IMR-90 (cell line): ENCODE measurements around the gene CARD14. TPM values are rescaled to one million over a fixed set of nuclear protein-coding genes. Genes with fewer than 3 reads are reported as not detected.

ENCODE experiments used
- ATAC-seq: fragments of 200-7000 bp; cut with Tn5 transposase; 2 replicates; pipeline ENCODE4 v1.9.1; 2020; ENCODE audit warnings: low read depth, mild to moderate bottlenecking, moderate library complexity
- BruUV-seq: library from RNA; stranded (reverse); fragments of 400-500 nt; replicated peaks from 2 replicates; lab custom pipeline; 2021; lab: Mats Ljungman, UMichigan
- CTCF ChIA-PET: fragments of 300-600 bp; formaldehyde crosslinking; extraction: SDS; loops from one replicate; lab custom pipeline; 2021; ENCODE audit warnings: antibody characterized with exemption; lab: Yijun Ruan, JAX
- POLR2A ChIA-PET: fragments of 300-600 bp; sonication (Branson Sonifier 250); formaldehyde crosslinking; loops from one replicate; lab custom pipeline; 2022; ENCODE audit warnings: antibody characterized with exemption; ENCODE audit not compliant: unreplicated experiment; lab: Charles Lee
- DNase-seq: peaks from one replicate; pipeline ENCODE4 v3.0.0; 2013
- H2AFZ ChIP-seq: replicated peaks from 2 replicates; pipeline ENCODE3; 2013; ENCODE audit warnings: low read length, mild to moderate bottlenecking; ENCODE audit not compliant: poor library complexity
- H2AK5ac ChIP-seq: 2 replicates; pipeline ENCODE4 v1.6.1; 2013; ENCODE audit warnings: low read depth, low read length, inconsistent platforms
- H2AK9ac ChIP-seq: replicated peaks from 2 replicates; pipeline ENCODE3; 2013; ENCODE audit warnings: mild to moderate bottlenecking, low read depth, low read length, moderate library complexity; ENCODE audit not compliant: poor library complexity
- H2BK120ac ChIP-seq: 2 replicates; pipeline ENCODE4 v1.6.1; 2013; ENCODE audit warnings: low read depth, low read length, inconsistent platforms
- H2BK15ac ChIP-seq: 3 replicates; pipeline ENCODE4 v1.6.1; 2013; ENCODE audit warnings: low read depth, low read length, inconsistent platforms
- H2BK20ac ChIP-seq: 2 replicates; pipeline ENCODE4 v1.6.1; 2013; ENCODE audit warnings: low read depth, mild to moderate bottlenecking, inconsistent platforms, low read length, moderate library complexity
- H2BK5ac ChIP-seq: 2 replicates; pipeline ENCODE4 v1.6.1; 2013; ENCODE audit warnings: mild to moderate bottlenecking, low read depth, low read length, inconsistent platforms; ENCODE audit not compliant: poor library complexity, severe bottlenecking
- H3K14ac ChIP-seq: replicated peaks from 2 replicates; pipeline ENCODE4 v1.6.1; 2013; ENCODE audit warnings: low read depth, low read length, inconsistent platforms
- H3K18ac ChIP-seq: 2 replicates; pipeline ENCODE4 v1.6.1; 2013; ENCODE audit warnings: low read depth, low read length, control low read depth
- H3K23ac ChIP-seq: 2 replicates; pipeline ENCODE4 v1.6.1; 2013; ENCODE audit warnings: low read depth, low read length, inconsistent platforms
- H3K27ac ChIP-seq: 2 replicates; pipeline ENCODE4 v1.5.1; 2013; ENCODE audit warnings: mild to moderate bottlenecking, control low read depth, low read length; ENCODE audit not compliant: insufficient read depth
- H3K27me3 ChIP-seq: 2 replicates; pipeline ENCODE4 v1.6.1; 2013; ENCODE audit warnings: low read length; ENCODE audit not compliant: control insufficient read depth, insufficient read depth
- H3K36me3 ChIP-seq: 2 replicates; pipeline ENCODE4 v1.6.1; 2013; ENCODE audit warnings: low read length, mixed read lengths; ENCODE audit not compliant: control insufficient read depth, insufficient read depth
- H3K4ac ChIP-seq: 2 replicates; pipeline ENCODE4 v1.6.1; 2013; ENCODE audit warnings: low read depth, low read length, inconsistent platforms
- H3K4me1 ChIP-seq: 2 replicates; pipeline ENCODE4 v1.6.1; 2013; ENCODE audit warnings: low read length, mixed read lengths; ENCODE audit not compliant: control insufficient read depth, insufficient read depth
- H3K4me2 ChIP-seq: 2 replicates; pipeline ENCODE4 v1.6.1; 2013; ENCODE audit warnings: low read depth, mild to moderate bottlenecking, control low read depth, low read length, moderate library complexity
- H3K4me3 ChIP-seq: 2 replicates; pipeline ENCODE4 v1.5.1; 2013; ENCODE audit warnings: low read depth, mild to moderate bottlenecking, control low read depth, low read length, moderate library complexity; ENCODE audit not compliant: insufficient read depth
- H3K56ac ChIP-seq: 2 replicates; pipeline ENCODE4 v1.6.1; 2013; ENCODE audit warnings: low read length, inconsistent platforms; ENCODE audit not compliant: insufficient read depth; ENCODE audit errors: extremely low read depth
- H3K79me1 ChIP-seq, 2 experiments: 2 replicates each; pipeline ENCODE4 v1.6.1; 2013; ENCODE audit warnings: low read length in 2 of 2, inconsistent platforms in 1 of 2, low read depth in 1 of 2
- H3K9ac ChIP-seq: 2 replicates; pipeline ENCODE4 v1.6.1; 2013; ENCODE audit warnings: low read depth, low read length, control low read depth
- H3K9me1 ChIP-seq: 2 replicates; pipeline ENCODE4 v1.6.1; 2013; ENCODE audit warnings: low read length, inconsistent platforms; ENCODE audit not compliant: insufficient read depth
- H3K9me3 ChIP-seq: 2 replicates; pipeline ENCODE4 v1.6.1; 2013; ENCODE audit warnings: low read length; ENCODE audit not compliant: control insufficient read depth, insufficient read depth
- H4K20me1 ChIP-seq: 2 replicates; pipeline ENCODE4 v1.6.1; 2013; ENCODE audit warnings: low read length, inconsistent platforms; ENCODE audit not compliant: insufficient read depth
- H4K5ac ChIP-seq: 2 replicates; pipeline ENCODE4 v1.6.1; 2013; ENCODE audit warnings: mild to moderate bottlenecking, low read depth, low read length, control low read depth
- H4K8ac ChIP-seq, 2 experiments: 2 replicates each; pipeline ENCODE4 v1.6.1; 2013; ENCODE audit warnings: low read depth in 2 of 2, low read length in 2 of 2, control low read depth in 1 of 2, inconsistent platforms in 1 of 2
- H4K91ac ChIP-seq: 2 replicates; pipeline ENCODE4 v1.6.1; 2013; ENCODE audit warnings: low read depth, low read length, inconsistent platforms; ENCODE audit not compliant: insufficient read depth
- CEBPB ChIP-seq: IDR thresholded peaks from 2 replicates; pipeline ENCODE4 v1.6.1; 2012; ENCODE audit warnings: low read depth, low read length, improper control_type of control experiment
- FOS ChIP-seq: fragments of 150-350 bp; IDR thresholded peaks from 2 replicates; pipeline ENCODE4 v1.6.1; 2016; ENCODE audit warnings: low read depth, low read length
- MAFK ChIP-seq: IDR thresholded peaks from 2 replicates; pipeline ENCODE4 v1.6.1; 2012; ENCODE audit warnings: low read depth, low read length, improper control_type of control experiment
- MXI1 ChIP-seq: IDR thresholded peaks from 2 replicates; pipeline ENCODE4 v1.6.1; 2012; ENCODE audit warnings: low read depth, mild to moderate bottlenecking, low read length, moderate library complexity, borderline replicate concordance
- NFE2L2 ChIP-seq: fragments of 150-350 bp; IDR thresholded peaks from 2 replicates; pipeline ENCODE4 v1.6.1; 2016; ENCODE audit warnings: low read depth, mild to moderate bottlenecking, low read length
- RAD21 ChIP-seq: IDR thresholded peaks from 2 replicates; pipeline ENCODE4 v1.6.1; 2012; ENCODE audit warnings: low read length, improper control_type of control experiment
- RCOR1 ChIP-seq: IDR thresholded peaks from 2 replicates; pipeline ENCODE4 v1.6.1; 2012; ENCODE audit warnings: mild to moderate bottlenecking, low read length, improper control_type of control experiment; ENCODE audit not compliant: insufficient replicate concordance
- RFX5 ChIP-seq: IDR thresholded peaks from 2 replicates; pipeline ENCODE4 v1.8.0; 2012; ENCODE audit warnings: low read depth, mild to moderate bottlenecking, low read length, moderate library complexity
- WGBS, 2 experiments: methylation state at CpG; one replicate each; pipeline versions ENCODE4 v1.1.5 to v1.1.7; 2013; ENCODE audit warnings: missing lambda C conversion rate in 2 of 2; ENCODE audit not compliant: insufficient read length in 1 of 2; ENCODE audit errors: extremely low coverage in 2 of 2; 5-methylcytosine and 5-hydroxymethylcytosine counted together
- dilution Hi-C: fragments of 300-500 bp; cut with HindIII; formaldehyde crosslinking; loops from one replicate; pipeline ENCODE4 v1.14.3; 2018; ENCODE audit warnings: low sequenced_read_pairs; ENCODE audit not compliant: unreplicated experiment
- in situ Hi-C: fragments of 300-500 bp; cut with MboI; formaldehyde crosslinking; loops from 3 replicates; pipeline ENCODE4 v1.14.3; 2019; ENCODE audit warnings: low sequenced_read_pairs, inconsistent platforms, mixed read lengths
- intact Hi-C: fragments of 100-400 bp; cut with micrococcal nuclease; formaldehyde crosslinking; loops from 2 replicates; pipeline ENCODE4 v1.10.0; 2022
- polyA plus RNA-seq, 3 experiments: library from polyadenylated mRNA; depleted of rRNA; stranded (reverse); fragments of >200 nt; gene quantifications; 2 replicates each; pipeline ENCODE4 v1.2.3, GENCODE V29; 2012; ENCODE audit warnings: low replicate concordance in 1 of 3
- total RNA-seq: library from RNA; depleted of rRNA; stranded (reverse); fragments of >200 nt; gene quantifications from 2 replicates; pipeline ENCODE4 v1.2.3, GENCODE V29; 2012

The CARD14 gene
- total and polyA plus RNA-seq, 2 of the 4 experiments (the other 2 are of a cell fraction): not detected

GRCh38 chr17:80217703-80218362 lies 48.0 kb downstream of the CARD14 start:
- H3K9me3 ChIP-seq: no peaks in the 10 kb centered on the region
- TF ChIP-seq MXI1: no peak
- TF ChIP-seq CEBPB: no peak
- no peak for TF ChIP-seq RCOR1
- TF ChIP-seq RAD21: no peak
- no peak for TF ChIP-seq RFX5
- TF ChIP-seq FOS: no peak
- TF ChIP-seq MAFK: no peak
- TF ChIP-seq NFE2L2: no peak
- no peak overlapping the region for H4K8ac ChIP-seq
- H3K9ac ChIP-seq: no peak overlapping the region
- no peak overlapping the region for H3K27ac ChIP-seq
- H4K91ac ChIP-seq: no peak overlapping the region
- H2AK5ac ChIP-seq: peak overlapping the region; percentile 80; the same call in 1 of the 2 replicates
- no peak overlapping the region for H3K4me3 ChIP-seq
- H3K9me1 ChIP-seq: peaks cover 24% of the 10 kb centered on the region
- H3K18ac ChIP-seq: no peak overlapping the region
- H3K79me1 ChIP-seq: peaks cover 22 to 53% of the 10 kb centered on the region in 2 experiments
- H3K4ac ChIP-seq: no peak overlapping the region
- peaks cover 47% of the 10 kb centered on the region for H3K36me3 ChIP-seq
- H4K5ac ChIP-seq: no peak overlapping the region
- peaks cover 33% of the 10 kb centered on the region for H4K20me1 ChIP-seq
- in situ Hi-C loops (no loop called here), intact Hi-C loops (no loop called here), dilution Hi-C loops (no loop called here)
- H3K23ac ChIP-seq: no peak overlapping the region
- H3K4me2 ChIP-seq: no peak overlapping the region
- ATAC-seq (no peak), DNase-seq (no peak)
- no peaks in the 10 kb centered on the region for H3K27me3 ChIP-seq
- ChIA-PET POLR2A (no interaction called here), CTCF (no interaction called here)
- peaks cover 6% of the 10 kb centered on the region; the same call in 1 of the 2 replicates for H3K4me1 ChIP-seq
- BruUV-seq: no TSS peak
- WGBS, 2 experiments: 100% methylated on average over 9 of the region's 13 CpGs; no CpG with 5 or more reads in 1 of the 2 experiments
- H2AK9ac ChIP-seq: no peak overlapping the region
- H3K14ac ChIP-seq: no peak overlapping the region
- H2AFZ ChIP-seq: no peak overlapping the region
- no peak overlapping the region for H2BK5ac ChIP-seq
- no peak overlapping the region for H2BK20ac ChIP-seq
- H2BK120ac ChIP-seq: no peak overlapping the region
- H2BK15ac ChIP-seq: no peak overlapping the region
- no peak overlapping the region for H3K56ac ChIP-seq
